Effector CD8-positive, alpha-beta T cell (primary cell): Measurements from ENCODE around the gene PVR.
"Not testable (repeated sequence)": the region's sequence is repeated elsewhere in the genome, so short reads cannot be mapped to it uniquely, and the experiment has no call there.

Source experiments
- DNase-seq: peaks from one replicate; lab custom pipeline; 2025; lab: John Stamatoyannopoulos, UW

PVR gene

DNA sequence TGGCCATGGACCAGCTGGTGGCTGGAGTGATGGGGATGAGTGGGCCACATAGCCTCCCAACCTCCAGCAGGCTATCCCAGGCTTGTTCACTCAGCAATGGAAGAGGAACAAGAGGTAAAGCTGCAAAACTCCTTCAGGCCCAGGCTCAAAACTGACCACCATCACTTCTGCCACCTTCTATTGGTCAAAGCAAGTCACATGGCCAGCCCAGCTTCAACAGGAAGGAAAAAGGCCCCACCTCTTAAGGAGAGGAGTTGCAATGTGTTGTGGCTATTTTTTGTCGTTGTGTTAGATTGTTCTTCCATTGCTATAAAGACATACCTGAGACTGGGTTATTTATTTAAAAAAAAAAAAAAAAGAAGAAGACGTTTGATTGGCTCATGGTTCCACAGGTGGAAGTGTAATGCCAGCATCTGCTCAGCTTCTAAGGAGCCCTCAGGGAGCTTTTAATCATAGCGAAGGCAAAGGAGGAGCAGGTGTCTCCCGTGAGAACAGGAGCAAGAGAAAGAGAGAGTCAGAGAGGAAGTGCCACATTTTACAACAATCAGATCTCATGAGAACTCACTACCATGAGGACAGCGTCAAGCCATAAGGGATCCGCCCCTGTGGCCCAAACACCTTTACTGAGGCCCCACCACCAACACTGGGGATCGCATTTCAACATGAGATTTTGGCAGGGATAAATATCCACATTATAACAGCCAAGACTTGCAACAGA is 24.9 kb upstream of the PVR start:
- no peak for DNase-seq

GRCh38 chr19:44620667-44621066 is 23.0 kb upstream of the PVR start:
- no peak for DNase-seq

- no peak for DNase-seq
Observed at GRCh38 chr19:44621367-44621766, 22.3 kb upstream of the PVR start.

GRCh38 chr19:44623080-44623479 is 20.6 kb upstream of the PVR start:
- DNase-seq: no peak

DNA sequence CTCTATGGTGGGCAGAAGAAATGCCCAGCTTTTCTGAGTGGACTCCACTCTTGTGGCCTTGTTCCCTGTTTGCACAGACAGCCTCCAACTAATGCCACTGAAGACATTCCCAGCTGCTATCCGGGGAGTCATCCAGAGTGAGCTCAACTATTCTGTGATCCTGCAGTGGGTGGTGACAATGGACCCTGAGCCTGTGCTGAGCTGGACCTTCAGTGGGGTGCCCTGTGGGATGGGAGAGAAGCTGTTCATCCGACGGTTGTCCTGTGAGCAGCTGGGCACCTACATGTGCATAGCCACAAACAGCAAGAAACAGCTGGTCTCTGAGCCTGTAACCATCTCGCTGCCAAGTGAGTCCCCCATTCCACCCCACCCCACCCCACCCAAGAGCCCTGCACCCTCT is 20.1 kb upstream of the PVR start:
- no peak for DNase-seq

DNA sequence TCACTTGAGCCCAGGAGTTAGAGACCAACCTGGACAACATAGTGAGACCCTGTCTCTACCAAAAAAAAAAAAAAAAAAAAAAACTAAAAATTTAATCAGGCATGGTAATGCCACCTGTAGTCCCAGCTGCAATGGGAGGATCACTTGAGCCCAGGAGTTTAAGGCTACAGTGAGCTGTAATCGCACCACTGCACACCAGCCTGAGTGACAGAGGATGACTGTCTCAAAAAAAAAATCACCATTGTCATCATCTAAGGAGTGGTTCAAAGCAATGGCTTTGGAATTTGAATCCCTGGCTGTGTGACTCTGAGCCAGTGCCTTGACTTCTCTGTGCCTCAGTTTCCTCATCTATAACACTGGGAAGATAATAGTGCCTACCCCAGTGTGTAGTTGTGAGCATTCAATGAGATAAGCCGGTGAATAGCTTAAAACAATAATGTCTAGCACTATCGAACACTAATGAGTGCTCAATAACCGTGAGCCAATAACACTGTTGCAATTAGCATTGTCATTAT is 18.8 kb upstream of the PVR start:
- DNase-seq: no peak

- DNase-seq: not testable (repeated sequence)
Observed at GRCh38 chr19:44625637-44626036, 18.1 kb upstream of the PVR start.

- no peak for DNase-seq
Observed at GRCh38 chr19:44626048-44626624, 17.6 kb upstream of the PVR start.

DNA sequence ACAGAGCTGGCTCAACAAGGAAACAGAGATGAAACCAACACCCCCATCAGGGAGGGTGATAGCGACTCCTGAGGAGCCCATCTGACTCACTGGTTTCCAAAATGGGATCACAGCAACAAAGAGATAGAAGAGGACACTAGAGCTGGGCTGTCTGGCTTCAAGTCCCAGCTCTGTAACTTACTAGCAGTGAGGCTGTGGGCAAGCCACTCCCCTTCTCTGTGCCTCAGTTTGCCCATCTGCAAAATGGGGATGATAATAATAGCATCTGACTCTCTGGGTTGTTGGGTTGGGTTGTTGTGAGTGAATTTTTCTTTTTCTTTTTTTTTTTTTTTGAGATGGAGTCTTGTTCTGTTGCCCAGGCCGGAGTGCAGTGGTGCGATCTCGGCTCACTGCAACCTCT is 16.1 kb upstream of the PVR start:
- no peak for DNase-seq

DNA sequence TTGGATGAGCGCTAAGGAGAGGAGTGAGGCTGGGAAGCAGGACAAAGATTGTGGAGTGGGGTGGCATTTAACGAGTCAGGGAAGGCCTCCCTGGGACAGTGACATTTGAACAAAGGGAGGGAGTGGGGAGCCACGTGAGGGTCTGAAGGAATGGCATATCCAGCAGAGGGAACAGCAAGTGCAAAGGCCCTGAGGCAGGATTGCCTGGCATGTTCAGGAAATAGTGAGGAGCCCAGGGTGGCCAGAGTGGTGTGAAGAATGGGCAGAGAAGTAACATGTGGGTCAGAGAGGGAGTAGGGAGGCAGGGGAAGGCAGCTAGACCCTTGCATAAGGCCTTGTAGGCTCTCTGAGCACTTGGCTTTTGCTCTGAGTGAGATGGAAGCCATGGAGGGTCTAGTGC is 14.9 kb upstream of the PVR start:
- no peak for DNase-seq

DNA sequence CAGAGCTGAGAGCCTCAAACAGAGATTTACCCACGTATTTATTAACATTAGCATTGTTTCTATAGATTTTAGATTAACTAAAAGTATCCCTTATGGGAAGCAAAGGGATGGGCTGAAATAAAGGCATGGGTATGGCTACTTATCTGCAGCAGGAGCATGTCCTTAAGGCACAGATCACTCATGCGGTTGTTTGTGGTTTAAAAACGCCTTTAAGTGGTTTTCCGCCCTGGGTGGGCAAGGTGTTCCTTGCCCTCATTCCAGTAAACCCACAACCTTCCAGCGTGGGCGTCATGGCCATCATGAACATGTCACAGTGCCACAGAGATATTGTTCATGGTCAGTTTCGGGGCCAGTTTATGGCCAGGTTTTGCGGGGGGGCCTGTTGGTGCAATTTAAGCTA is 12.1 kb upstream of the PVR start:
- not testable (repeated sequence) for DNase-seq

DNA sequence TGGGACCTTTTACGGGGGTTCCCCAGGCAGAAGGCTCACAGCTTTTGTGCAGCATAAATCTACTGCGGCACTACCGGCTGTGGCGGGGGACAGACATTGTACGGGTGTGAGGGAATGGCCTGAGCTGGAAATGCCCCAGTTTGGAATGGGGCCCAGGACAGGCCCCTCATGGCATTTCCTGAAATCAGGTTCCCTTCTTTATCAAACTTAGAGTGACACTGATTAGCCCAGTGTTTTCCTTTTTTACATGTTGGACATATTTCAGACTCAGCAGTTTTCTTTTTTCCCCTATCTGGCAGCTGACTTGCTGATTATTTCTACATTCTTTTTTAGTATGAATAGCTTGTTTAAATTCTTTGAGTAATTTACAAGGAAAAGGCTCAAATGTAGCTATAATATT is 9.7 kb upstream of the PVR start:
- DNase-seq: not testable (repeated sequence)

- no peak for DNase-seq
Observed at GRCh38 chr19:44634785-44635184, 8.9 kb upstream of the PVR start.

DNA sequence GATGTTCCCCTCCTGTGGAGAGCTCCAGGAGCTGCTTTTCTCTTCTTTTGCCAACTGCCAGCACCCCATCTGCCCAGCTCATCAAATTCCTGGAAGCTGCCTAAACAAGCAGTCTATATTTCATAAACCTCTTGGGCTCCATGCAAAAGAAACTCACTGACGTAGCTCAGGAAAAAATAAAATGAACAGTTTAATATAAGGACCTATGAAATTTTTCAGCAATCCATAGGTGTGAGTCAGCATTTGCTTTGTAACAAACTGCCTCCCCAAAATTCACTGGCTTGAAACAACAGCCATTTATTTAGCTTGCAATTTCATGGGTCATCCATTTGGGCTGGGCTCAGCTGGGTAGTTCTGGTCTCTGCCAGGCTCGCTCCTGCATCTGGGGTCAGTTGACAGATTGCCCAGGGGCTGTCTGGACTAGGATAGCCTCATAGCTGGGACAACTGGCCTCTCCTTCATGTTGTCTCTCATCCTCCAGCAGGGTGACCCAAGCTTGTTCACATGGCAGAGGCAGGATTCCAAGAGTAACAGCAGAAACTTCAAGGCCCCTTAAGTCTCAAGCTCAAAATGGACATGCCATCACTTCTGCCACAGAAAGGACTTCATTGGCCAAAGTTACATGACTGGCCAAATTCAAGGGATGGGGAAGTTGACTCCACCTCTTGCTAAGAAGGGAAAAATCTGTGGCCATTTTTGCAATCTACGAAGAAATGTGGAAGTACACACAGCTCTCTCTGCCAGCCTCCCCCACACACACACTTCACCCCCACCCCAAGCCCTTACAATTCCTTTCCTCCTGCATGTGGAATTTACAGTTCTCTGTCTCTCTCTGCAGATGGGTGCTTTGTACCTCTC is 7.9 kb upstream of the PVR start:
- no peak for DNase-seq

DNA sequence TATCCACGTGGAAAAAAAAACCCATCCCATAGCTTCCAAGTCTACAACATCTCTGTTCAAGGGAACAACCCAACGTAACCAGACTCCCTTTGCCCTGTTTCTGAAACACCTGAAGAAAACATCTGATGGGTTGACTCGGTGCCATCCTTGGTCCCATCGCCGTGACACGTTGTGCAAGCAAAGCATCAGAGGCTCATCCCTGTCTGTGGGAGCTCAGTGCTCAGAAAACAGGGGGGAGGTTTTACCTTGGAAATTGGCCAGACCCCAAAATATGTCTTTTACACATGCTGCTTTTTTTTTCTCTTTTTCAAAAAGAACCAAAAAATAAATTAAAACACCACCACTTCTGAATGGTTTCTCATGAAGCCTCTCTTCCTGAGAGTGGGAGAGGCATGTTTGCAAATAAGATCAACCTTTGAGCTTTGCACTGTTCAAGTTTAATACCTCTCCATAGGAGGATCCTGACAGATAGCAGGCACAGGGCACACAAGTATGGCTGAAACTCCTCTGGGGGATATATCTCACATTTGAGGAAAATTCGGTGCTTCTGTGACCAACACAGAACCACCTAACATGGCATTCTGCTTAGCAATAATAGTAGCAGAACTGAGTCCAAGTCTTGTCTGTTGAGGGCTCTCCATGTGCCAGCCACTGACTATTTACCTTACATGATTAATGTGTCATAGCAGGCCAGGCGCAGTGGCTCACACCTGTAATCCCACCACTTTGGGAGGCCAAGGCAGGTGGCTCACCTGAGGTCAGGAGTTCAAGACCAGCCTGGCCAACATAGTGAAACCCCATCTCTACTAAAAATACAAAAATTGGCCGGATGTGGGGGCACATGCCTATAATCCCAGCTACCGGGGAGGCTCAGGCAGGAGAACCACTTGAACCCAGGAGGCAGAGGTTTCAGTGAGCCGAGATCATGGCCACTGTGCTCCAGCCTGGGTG is 7.0 kb upstream of the PVR start:
- DNase-seq: no peak

- DNase-seq: no peak
Observed at GRCh38 chr19:44637390-44637764, 6.3 kb upstream of the PVR start.

GRCh38 chr19:44640518-44640917 is 3.2 kb upstream of the PVR start:
- no peak for DNase-seq

DNA sequence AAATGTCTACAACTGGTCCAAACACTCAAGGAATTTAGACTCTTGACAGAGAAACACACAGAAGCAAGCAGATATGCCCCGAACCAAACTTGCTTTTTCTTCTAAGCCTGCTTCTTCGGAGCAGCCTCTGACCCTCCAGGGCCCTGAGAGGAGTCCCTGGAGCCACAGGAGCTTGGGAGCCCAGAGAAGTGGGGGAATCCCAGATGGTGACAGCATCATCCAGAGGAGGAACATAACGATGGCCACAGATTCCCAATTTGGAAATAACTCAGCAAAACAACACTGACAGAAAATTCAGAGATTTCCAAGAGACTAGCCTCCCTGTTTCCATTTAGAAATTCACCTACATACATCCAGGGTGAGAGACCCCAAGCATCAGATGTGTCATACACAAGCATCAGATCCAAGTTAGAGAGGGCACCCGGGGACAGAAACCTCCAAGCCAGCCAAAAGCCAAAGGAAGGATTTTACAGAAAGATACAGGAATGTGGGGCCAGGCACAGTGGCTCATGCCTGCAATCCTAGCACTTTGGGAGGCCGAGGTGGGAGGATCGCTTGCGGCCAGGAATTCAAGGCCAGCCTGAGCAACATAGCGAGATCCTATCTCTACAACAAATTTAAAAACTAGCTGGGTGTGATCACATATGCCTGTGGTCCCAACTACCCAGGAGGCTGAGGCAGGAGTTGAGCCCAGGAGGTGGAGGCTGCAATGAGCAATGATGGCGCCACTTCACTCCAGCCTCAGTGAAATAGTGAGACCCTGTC is 2.0 kb upstream of the PVR start:
- DNase-seq: no peak

- DNase-seq: no peak
Observed at GRCh38 chr19:44642377-44642776, 1.3 kb upstream of the PVR start.

DNA sequence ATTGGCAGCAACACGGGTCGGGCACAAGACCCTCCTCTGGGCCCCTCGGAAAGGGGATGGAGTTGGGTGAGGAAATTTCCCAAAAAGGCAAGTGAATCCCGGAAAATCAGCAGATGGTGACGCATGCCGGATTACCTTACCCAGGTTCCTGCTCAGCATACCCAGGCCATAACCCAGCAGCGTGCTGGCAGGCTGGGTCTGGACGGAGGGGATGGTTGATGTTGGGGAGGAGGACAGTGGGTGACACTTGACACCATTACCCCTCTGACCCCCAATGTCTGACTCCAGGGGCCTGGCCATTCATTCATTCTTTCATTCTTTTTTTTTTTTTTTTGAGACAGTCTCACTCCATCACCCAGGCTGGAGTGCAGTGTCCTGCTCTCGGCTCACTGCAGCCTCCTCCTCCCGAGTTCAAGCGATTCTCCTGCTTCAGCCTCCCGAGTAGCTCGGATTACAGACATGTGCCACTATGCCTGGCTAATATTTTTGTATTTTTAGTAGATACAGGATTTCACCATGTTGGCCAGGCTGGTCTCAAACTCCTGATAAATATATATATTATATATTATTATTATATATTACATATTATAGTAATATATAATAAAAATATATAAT is 799 bp downstream of the PVR start:
- DNase-seq: no peak
